Head of caudate nucleus (tissue), 42 donors: ENCODE results near the gene CACNA1I.

Experiments used
- DNase-seq, 42 donors: peaks; one replicate each; pipeline versions ENCODE4 v3.0.0 to v3.0.0-alpha.2; 2020 to 2021; ENCODE audit warnings: mixed read lengths in 7 of 42
- intact Hi-C: fragments of 100-400 bp; cut with DNase I; formaldehyde crosslinking; loops from one replicate; pipeline ENCODE4 v1.15.0; 2022

The CACNA1I gene

GRCh38 chr22:39562839-39563489 lies 7.6 kb upstream of the CACNA1I start:
- intact Hi-C loops: no loop called here
- DNase-seq: peak in 13 of 42 donors; percentile 13 to 61 (median 38)

GRCh38 chr22:39563571-39564428 lies 6.8 kb upstream of the CACNA1I start:
- intact Hi-C loops: no loop called here
- DNase-seq: no peak

GRCh38 chr22:39565414-39565944 lies 5.1 kb upstream of the CACNA1I start:
- intact Hi-C loops: no loop called here
- DNase-seq: no peak

GRCh38 chr22:39567135-39567946 lies 3.2 kb upstream of the CACNA1I start:
- DNase-seq: no peak
- intact Hi-C loops: no loop called here

- intact Hi-C loops: no loop called here
- DNase-seq: no peak
Observed at GRCh38 chr22:39568278-39568981, 2.1 kb upstream of the CACNA1I start.

- no peak for DNase-seq
- intact Hi-C loops: no loop called here
Observed at GRCh38 chr22:39569066-39569465, 1.5 kb upstream of the CACNA1I start.

- intact Hi-C loops: no loop called here
Observed at GRCh38 chr22:39570226-39570625, 327 bp upstream of the CACNA1I start.

GRCh38 chr22:39571538-39571937 lies 985 bp downstream of the CACNA1I start:
- intact Hi-C loops: no loop called here
- DNase-seq: no peak

More at GRCh38 chr22:39570226-39570625, 327 bp upstream of the CACNA1I start:
- no peak for DNase-seq

GRCh38 chr22:39574779-39575551 lies 4.4 kb downstream of the CACNA1I start:
- DNase-seq: peak in 11 of 42 donors; percentile 14 to 60 (median 27)
- intact Hi-C loops: no loop called here

- intact Hi-C loops: no loop called here
- DNase-seq: no peak
Observed at GRCh38 chr22:39575552-39575825, 4.9 kb downstream of the CACNA1I start.

- intact Hi-C loops: no loop called here
- DNase-seq: no peak
Observed at GRCh38 chr22:39576027-39576426, 5.5 kb downstream of the CACNA1I start.

- intact Hi-C loops: no loop called here
Observed at GRCh38 chr22:39577366-39577765, 6.8 kb downstream of the CACNA1I start.

GRCh38 chr22:39577900-39578299 lies 7.3 kb downstream of the CACNA1I start:
- no peak for DNase-seq

More at GRCh38 chr22:39577366-39577765, 6.8 kb downstream of the CACNA1I start:
- no peak for DNase-seq

GRCh38 chr22:39580006-39580441 lies 9.5 kb downstream of the CACNA1I start:
- DNase-seq: no peak
- intact Hi-C loops: no loop called here

More at GRCh38 chr22:39577900-39578299, 7.3 kb downstream of the CACNA1I start:
- intact Hi-C loops: no loop called here

- DNase-seq: no peak
- intact Hi-C loops: no loop called here
Observed at GRCh38 chr22:39580795-39581194, 10.2 kb downstream of the CACNA1I start.

- DNase-seq: no peak
- intact Hi-C loops: no loop called here
Observed at GRCh38 chr22:39581303-39581702, 10.8 kb downstream of the CACNA1I start.

GRCh38 chr22:39583066-39583667 lies 12.6 kb downstream of the CACNA1I start:
- intact Hi-C loops: no loop called here
- no peak for DNase-seq

GRCh38 chr22:39589875-39590274 lies 19.3 kb downstream of the CACNA1I start:
- DNase-seq: peak in 5 of 42 donors; percentile 10 to 19 (median 12)
- intact Hi-C loops: no loop called here
